ENCODE data around the gene NEK5.
A peak's percentile ranks its signal among the peaks of the same experiment; 100 is the strongest.

The NEK5 gene

GRCh38 chr13:52006523-52007245 lies 122.2 kb downstream of the NEK5 start:
- DNase-seq = no peak

- no peak for DNase-seq
Observed at GRCh38 chr13:52005841-52006522, 122.9 kb downstream of the NEK5 start.

GRCh38 chr13:52004511-52005170 lies 124.2 kb downstream of the NEK5 start:
- DNase-seq = no peak

- no peak for DNase-seq
Observed at GRCh38 chr13:52003541-52003940, 125.3 kb downstream of the NEK5 start.

GRCh38 chr13:52002361-52002760 lies 126.5 kb downstream of the NEK5 start:
- no peak for DNase-seq

GRCh38 chr13:52001120-52001731 lies 127.6 kb downstream of the NEK5 start:
- DNase-seq = peak; percentile 38

GRCh38 chr13:51999921-52000320 lies 129.0 kb downstream of the NEK5 start:
- DNase-seq = no peak

- DNase-seq = no peak
Observed at GRCh38 chr13:51999510-51999911, 129.4 kb downstream of the NEK5 start.

GRCh38 chr13:51998723-51999509 lies 130.0 kb downstream of the NEK5 start:
- DNase-seq = no peak

- no peak for DNase-seq
Observed at GRCh38 chr13:51997641-51998330, 131.1 kb downstream of the NEK5 start.

GRCh38 chr13:51997186-51997585 lies 131.7 kb downstream of the NEK5 start:
- no peak for DNase-seq

- DNase-seq = no peak
Observed at GRCh38 chr13:51996641-51997040, 132.2 kb downstream of the NEK5 start.

- no peak for DNase-seq
Observed at GRCh38 chr13:51995677-51996551, 133.0 kb downstream of the NEK5 start.

- no peak for DNase-seq
Observed at GRCh38 chr13:51993713-51994112, 135.2 kb downstream of the NEK5 start.

- no peak for DNase-seq
Observed at GRCh38 chr13:51988988-51989618, 139.8 kb downstream of the NEK5 start.

All from eye (tissue), 1 donor.